Liver (tissue), 9 donors: ENCODE measurements around the gene SGK2. TPM values are rescaled to one million over a fixed set of nuclear protein-coding genes. Genes with fewer than 3 reads are reported as not detected.

Source experiments
- DNase-seq: peaks from one replicate; pipeline ENCODE4 v3.0.0-alpha.2; 2017; ENCODE audit warnings: low spot score
- H3K27ac ChIP-seq, 2 donors: one replicate each; pipeline ENCODE4 v1.7.0; 2013; ENCODE audit warnings: inconsistent platforms in 2 of 2, low read length in 2 of 2, control low read depth in 1 of 2, low read depth in 1 of 2, mild to moderate bottlenecking in 1 of 2
- H3K27me3 ChIP-seq, 4 donors: one replicate each; pipeline versions ENCODE4 v1.6.1 to v1.7.0; 2013; ENCODE audit warnings: low read length in 3 of 4, inconsistent platforms in 1 of 4, mild to moderate bottlenecking in 1 of 4, moderate library complexity in 1 of 4; ENCODE audit not compliant: control insufficient read depth in 4 of 4, insufficient read depth in 4 of 4
- H3K36me3 ChIP-seq, 4 donors: one replicate each; pipeline versions ENCODE4 v1.6.1 to v1.7.0; 2013; ENCODE audit warnings: low read length in 3 of 4, mild to moderate bottlenecking in 3 of 4, low read depth in 1 of 4, moderate library complexity in 1 of 4; ENCODE audit not compliant: control insufficient read depth in 4 of 4, insufficient read depth in 3 of 4
- H3K4me1 ChIP-seq, 4 donors: one replicate each; pipeline versions ENCODE4 v1.6.1 to v1.7.0; 2013; ENCODE audit warnings: low read length in 3 of 4, mild to moderate bottlenecking in 3 of 4, moderate library complexity in 1 of 4; ENCODE audit not compliant: control insufficient read depth in 4 of 4, insufficient read depth in 4 of 4
- H3K4me3 ChIP-seq, 3 donors: one replicate each; pipeline versions ENCODE4 v1.6.1 to v1.7.0; 2013; ENCODE audit warnings: low read length in 3 of 3, control low read depth in 1 of 3, low read depth in 1 of 3, mild to moderate bottlenecking in 1 of 3
- H3K9ac ChIP-seq, 2 donors: one replicate each; pipeline ENCODE4 v1.7.0; 2013; ENCODE audit warnings: low read length in 2 of 2, mild to moderate bottlenecking in 2 of 2, moderate library complexity in 2 of 2, control low read depth in 1 of 2, low read depth in 1 of 2
- H3K9me3 ChIP-seq, 4 donors: one replicate each; pipeline versions ENCODE4 v1.6.1 to v1.7.0; 2013; ENCODE audit warnings: low read length in 3 of 4; ENCODE audit not compliant: control insufficient read depth in 4 of 4
- ATF3 ChIP-seq: IDR thresholded peaks from 2 replicates; pipeline ENCODE4 v1.6.1; 2016; ENCODE audit warnings: antibody characterized with exemption
- CTCF ChIP-seq: fragments of 150-350 bp; IDR thresholded peaks from 2 replicates; pipeline ENCODE4 v1.5.1; 2017; ENCODE audit warnings: improper control_type of control experiment, low read depth, low read length; ENCODE audit not compliant: missing input control
- EGR1 ChIP-seq, 2 donors: IDR thresholded peaks; 2 replicates each; pipeline ENCODE4 v1.6.1; 2016 to 2018; ENCODE audit warnings: antibody characterized with exemption in 2 of 2, low read depth in 2 of 2
- FOXA1 ChIP-seq: IDR thresholded peaks from 2 replicates; pipeline ENCODE4 v1.6.1; 2016; ENCODE audit warnings: antibody characterized with exemption
- FOXA2 ChIP-seq: IDR thresholded peaks from 2 replicates; pipeline ENCODE4 v1.6.1; 2016; ENCODE audit warnings: antibody characterized with exemption
- GABPA ChIP-seq, 2 donors: IDR thresholded peaks in 1 of 2; conservative IDR thresholded peaks in 1 of 2; 2 replicates each; pipeline ENCODE4 v1.6.1; 2016; ENCODE audit warnings: antibody characterized with exemption in 2 of 2, mild to moderate bottlenecking in 1 of 2, moderate library complexity in 1 of 2
- HNF4A ChIP-seq, 2 donors: conservative IDR thresholded peaks; 2 replicates each; pipeline ENCODE4 v1.6.1; 2016; ENCODE audit warnings: antibody characterized with exemption in 2 of 2, mild to moderate bottlenecking in 2 of 2
- HNF4G ChIP-seq: IDR thresholded peaks from 2 replicates; pipeline ENCODE4 v1.6.1; 2016; ENCODE audit warnings: antibody characterized with exemption
- JUND ChIP-seq, 2 donors: IDR thresholded peaks; 2 replicates each; pipeline ENCODE4 v1.6.1; 2016; ENCODE audit warnings: antibody characterized with exemption in 2 of 2
- MAX ChIP-seq: IDR thresholded peaks from 2 replicates; pipeline ENCODE4 v1.6.1; 2016; ENCODE audit warnings: antibody characterized with exemption
- NR2F2 ChIP-seq: IDR thresholded peaks from 2 replicates; pipeline ENCODE4 v1.6.1; 2016; ENCODE audit warnings: antibody characterized with exemption
- RAD21 ChIP-seq, 2 donors: IDR thresholded peaks; 2 replicates each; pipeline ENCODE4 v1.6.1; 2016; ENCODE audit warnings: antibody characterized with exemption in 2 of 2, mild to moderate bottlenecking in 2 of 2
- REST ChIP-seq: IDR thresholded peaks from 2 replicates; pipeline ENCODE4 v1.6.1; 2016; ENCODE audit warnings: antibody characterized with exemption, mild to moderate bottlenecking
- RXRA ChIP-seq, 2 donors: IDR thresholded peaks; 2 replicates each; pipeline ENCODE4 v1.6.1; 2017 to 2018; ENCODE audit warnings: antibody characterized with exemption in 2 of 2, mild to moderate bottlenecking in 1 of 2
- SP1 ChIP-seq: IDR thresholded peaks from 2 replicates; pipeline ENCODE4 v1.6.1; 2018; ENCODE audit warnings: antibody characterized with exemption, mild to moderate bottlenecking
- TAF1 ChIP-seq: conservative IDR thresholded peaks from 2 replicates; pipeline ENCODE4 v1.6.1; 2016; ENCODE audit warnings: antibody characterized with exemption, mild to moderate bottlenecking
- YY1 ChIP-seq: IDR thresholded peaks from 2 replicates; pipeline ENCODE4 v1.6.1; 2016; ENCODE audit warnings: antibody characterized with exemption, mild to moderate bottlenecking
- ZBTB33 ChIP-seq: IDR thresholded peaks from 2 replicates; pipeline ENCODE4 v1.6.1; 2016; ENCODE audit warnings: antibody characterized with exemption
- WGBS: extraction: QIAGEN DNeasy Blood & Tissue Kit; methylation state at CpG from one replicate; pipeline ENCODE4 v1.1.7; 2013; 5-methylcytosine and 5-hydroxymethylcytosine counted together
- polyA plus RNA-seq, 2 donors: library from polyadenylated mRNA; stranded (reverse) in 1 of 2; unstranded in 1 of 2; fragments of 200-250 nt in 1 of 2; fragments of >200 nt in 1 of 2; fragmentation: Nextera tagmentation in 1 of 2; extraction: Ambion mirVana in 1 of 2; gene quantifications; one replicate each; pipeline versions ENCODE4 v1.2.1 to v1.2.3, GENCODE V29; 2013 to 2015
- total RNA-seq, 2 donors: library from RNA; depleted of rRNA; stranded (reverse); fragments of >200 nt; gene quantifications; one replicate each; pipeline ENCODE4 v1.2.3, GENCODE V29; 2014
- donor health status: healthy.
- donor health status: healthy.
- donor health status: healthy.
- donor health status: healthy.
- donor health status: healthy.

SGK2 gene
- total and polyA plus RNA-seq, 4 donors, result 22.9 to 253 (median 60.3) TPM

GRCh38 chr20:43539975-43540672 lies 18.7 kb upstream of the SGK2 start:
- no peak for TF ChIP-seq RXRA (IDR thresholded peaks at IDR 0.05)
- TF ChIP-seq YY1, result no peak
- TF ChIP-seq MAX, result no peak
- TF ChIP-seq FOXA2, result no peak
- no peak for TF ChIP-seq RAD21 (IDR thresholded peaks at IDR 0.05)
- no peak for TF ChIP-seq EGR1 (IDR thresholded peaks at IDR 0.05; ENCODE audit: low read depth in 2 of 2)
- TF ChIP-seq FOXA1, result no peak
- no peak for TF ChIP-seq JUND (IDR thresholded peaks at IDR 0.05)
- no peak for TF ChIP-seq HNF4G
- TF ChIP-seq NR2F2, result no peak
- no peak for TF ChIP-seq GABPA (IDR thresholded peaks at IDR 0.05 in 1 of 2, conservative IDR thresholded peaks at IDR 0.05 in 1 of 2)
- TF ChIP-seq REST, result no peak
- TF ChIP-seq TAF1, result no peak
- TF ChIP-seq ATF3, result no peak
- TF ChIP-seq ZBTB33, result no peak
- TF ChIP-seq HNF4A (conservative IDR thresholded peaks at IDR 0.05), result no peak
- no peak for TF ChIP-seq CTCF
- TF ChIP-seq SP1, result no peak
- Histone ChIP-seq H3K27me3 (no peaks in the 10 kb centered on the region), H3K36me3 (no peaks in the 10 kb centered on the region), H3K27ac (no peak overlapping the region), H3K9me3 (no peaks in the 10 kb centered on the region), H3K4me3 (no peak overlapping the region), H3K4me1 (peaks cover 9 to 21% (median 15%) of the 10 kb centered on the region in 4 donors), H3K9ac (no peak overlapping the region)
- WGBS, result 93% methylated on average over 17 of the region's 17 CpGs
- DNase-seq, result no peak
